ENCODE data around the gene INO80D. TPM values are rescaled to one million over a fixed set of nuclear protein-coding genes. Genes with fewer than 3 reads are reported as not detected.

Gene INO80D
- total and polyA plus RNA-seq, 2 of the 13 experiments (the other 11 are each of a cell fraction or from before 2014, with no cell fraction given) = 7.6 to 7.9 TPM

GRCh38 chr2:205989271-205990071 is 96.5 kb downstream of the INO80D start (continued):
- TF ChIP-seq TFDP2 (CRISPR knock-in tag; IDR thresholded peaks at IDR 0.05) = no peak
- TF ChIP-seq ZNF704 (CRISPR knock-in tag; IDR thresholded peaks at IDR 0.05; ENCODE audit: borderline replicate concordance) = no peak
- no peak for TF ChIP-seq ZNF878 (CRISPR knock-in tag; IDR thresholded peaks at IDR 0.05)
- no peak for TF ChIP-seq GPN1 (CRISPR knock-in tag; IDR thresholded peaks at IDR 0.05; ENCODE audit: borderline replicate concordance)
- no peak for TF ChIP-seq CENPBD1 (CRISPR knock-in tag; IDR thresholded peaks at IDR 0.05; ENCODE audit: borderline replicate concordance, low read depth)
- TF ChIP-seq SSRP1 (CRISPR knock-in tag; IDR thresholded peaks at IDR 0.05) = peak; percentile 84; the same call in 1 of the 2 replicates
- TF ChIP-seq XRCC5 (optimal IDR thresholded peaks at IDR 0.05; ENCODE audit: low read length) = no peak
- TF ChIP-seq ZBTB25 (CRISPR knock-in tag; IDR thresholded peaks at IDR 0.05) = peak; percentile 65; the same call in 1 of the 2 replicates
- no peak for TF ChIP-seq RERE (CRISPR knock-in tag; IDR thresholded peaks at IDR 0.05; ENCODE audit: low read depth)
- no peak for TF ChIP-seq ZNF225 (CRISPR knock-in tag; IDR thresholded peaks at IDR 0.05)
- no peak for TF ChIP-seq POLR2AphosphoS5 (IDR thresholded peaks at IDR 0.05; ENCODE audit: low read depth, low read length)
- no peak for TF ChIP-seq AGO1 (IDR thresholded peaks at IDR 0.05; ENCODE audit: low read depth, low read length, poor library complexity, severe bottlenecking)
- TF ChIP-seq ATF7-NPFF (CRISPR knock-in tag; IDR thresholded peaks at IDR 0.05; ENCODE audit: low read depth) = no peak
- no peak for TF ChIP-seq ZNF564 (CRISPR knock-in tag; IDR thresholded peaks at IDR 0.05)
- no peak for TF ChIP-seq TEAD3 (CRISPR knock-in tag; optimal IDR thresholded peaks at IDR 0.05; ENCODE audit: borderline replicate concordance)
- TF ChIP-seq ELF3 (CRISPR knock-in tag; IDR thresholded peaks at IDR 0.05) = peak; percentile 66
- no peak for TF ChIP-seq DPF2 (CRISPR knock-in tag; IDR thresholded peaks at IDR 0.05; ENCODE audit: borderline replicate concordance, low read depth)
- TF ChIP-seq IRF1 (CRISPR knock-in tag; IDR thresholded peaks at IDR 0.05; ENCODE audit: low read depth) = no peak
- TF ChIP-seq SMAD1 (CRISPR knock-in tag; IDR thresholded peaks at IDR 0.05; ENCODE audit: borderline replicate concordance, low read depth) = peak; percentile 37; the same call in 1 of the 2 replicates

Measured in HepG2 (cell line).